ENCODE measurements around the gene DAGLB. TPM values are rescaled to one million over a fixed set of nuclear protein-coding genes. Genes with fewer than 3 reads are reported as not detected.
A peak's percentile ranks its signal among the peaks of the same experiment; 100 is the strongest.
"Not testable (repeated sequence)": the region's sequence is repeated elsewhere in the genome, so short reads cannot be mapped to it uniquely, and the experiment has no call there.

Gene DAGLB
- polyA plus RNA-seq, 1 experiment: 25.3 TPM

DNA sequence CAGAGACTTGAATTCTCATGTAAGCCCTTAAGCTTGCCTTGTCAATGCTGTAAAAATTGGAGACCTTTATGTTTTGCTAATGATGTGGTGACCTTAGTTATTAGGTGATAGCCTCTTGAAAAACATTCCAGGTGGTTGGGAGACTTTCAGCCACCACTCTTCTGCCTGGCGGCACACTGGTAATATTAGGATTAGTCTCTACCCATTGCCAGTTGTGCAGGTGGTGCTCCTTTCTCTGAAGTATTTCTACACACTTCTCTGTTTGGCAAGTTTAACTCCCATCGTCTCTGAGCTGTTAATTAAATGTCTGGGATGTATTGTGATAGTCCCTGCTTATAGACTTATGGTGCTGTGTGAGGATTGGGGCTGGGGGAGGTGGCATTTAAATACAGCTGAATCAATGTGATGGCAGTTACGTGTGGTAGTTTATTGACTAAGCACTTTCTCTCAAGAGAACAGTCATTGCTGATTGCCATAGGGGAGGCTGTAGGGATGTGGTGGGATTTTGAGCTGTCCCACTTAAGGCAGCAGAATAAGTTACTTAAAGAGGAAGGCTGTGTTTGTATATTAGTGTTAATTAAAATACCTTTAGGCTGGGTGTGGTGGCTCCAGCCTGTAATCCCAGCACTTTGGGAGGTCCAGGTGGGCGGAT is 61.7 kb downstream of the DAGLB start:
- Histone ChIP-seq H3K27ac (ENCODE audit: low read depth, low read length) (peak overlapping the region; percentile 75), H3K27me3 (ENCODE audit: control insufficient read depth, insufficient read depth, low read length) (no peaks in the 10 kb centered on the region), H3K9me3 (ENCODE audit: control insufficient read depth, insufficient read depth, low read length) (no peaks in the 10 kb centered on the region), H3K4me3 (ENCODE audit: low read depth, low read length) (no peak overlapping the region)
- TF ChIP-seq, protein P1, sequence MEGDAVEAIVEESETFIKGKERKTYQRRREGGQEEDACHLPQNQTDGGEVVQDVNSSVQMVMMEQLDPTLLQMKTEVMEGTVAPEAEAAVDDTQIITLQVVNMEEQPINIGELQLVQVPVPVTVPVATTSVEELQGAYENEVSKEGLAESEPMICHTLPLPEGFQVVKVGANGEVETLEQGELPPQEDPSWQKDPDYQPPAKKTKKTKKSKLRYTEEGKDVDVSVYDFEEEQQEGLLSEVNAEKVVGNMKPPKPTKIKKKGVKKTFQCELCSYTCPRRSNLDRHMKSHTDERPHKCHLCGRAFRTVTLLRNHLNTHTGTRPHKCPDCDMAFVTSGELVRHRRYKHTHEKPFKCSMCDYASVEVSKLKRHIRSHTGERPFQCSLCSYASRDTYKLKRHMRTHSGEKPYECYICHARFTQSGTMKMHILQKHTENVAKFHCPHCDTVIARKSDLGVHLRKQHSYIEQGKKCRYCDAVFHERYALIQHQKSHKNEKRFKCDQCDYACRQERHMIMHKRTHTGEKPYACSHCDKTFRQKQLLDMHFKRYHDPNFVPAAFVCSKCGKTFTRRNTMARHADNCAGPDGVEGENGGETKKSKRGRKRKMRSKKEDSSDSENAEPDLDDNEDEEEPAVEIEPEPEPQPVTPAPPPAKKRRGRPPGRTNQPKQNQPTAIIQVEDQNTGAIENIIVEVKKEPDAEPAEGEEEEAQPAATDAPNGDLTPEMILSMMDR (IDR thresholded peaks at IDR 0.05; ENCODE audit: low read depth, low read length): no peak
- POLR2A ChIA-PET: no interaction called here
- CTCF ChIA-PET: interaction anchor here (0.6 kb wide), 1 partner anchor 27 kb away, joined by 4 read pairs; no protein-coding TSS in a partner anchor
- no peak for DNase-seq (ENCODE audit: low read depth, low spot score)

- H3K4me3 ChIP-seq (ENCODE audit: low read depth, low read length): no peak overlapping the region
- H3K27ac ChIP-seq (ENCODE audit: low read depth, low read length): peak overlapping the region; percentile 75
- POLR2A ChIA-PET: interaction anchor here (0.5 to 0.9 kb wide), 2 partner anchors 63 to 486 kb away, joined by 3 read pairs; partner anchors contain the start of gene DAGLB
- peak; percentile 86 for DNase-seq (ENCODE audit: low read depth, low spot score)
- TF ChIP-seq, protein P1 (IDR thresholded peaks at IDR 0.05; ENCODE audit: low read depth, low read length): no peak
- no peaks in the 10 kb centered on the region for H3K27me3 ChIP-seq (ENCODE audit: control insufficient read depth, insufficient read depth, low read length)
- CTCF ChIA-PET: interaction anchor here (0.6 to 1.1 kb wide), 2 partner anchors 28 to 388 kb away, joined by 3 to 4 read pairs; no protein-coding TSS in a partner anchor
- no peaks in the 10 kb centered on the region for H3K9me3 ChIP-seq (ENCODE audit: control insufficient read depth, insufficient read depth, low read length)
These were observed 62.5 kb downstream of the DAGLB start for GRCh38 chr7:6385110-6385781.

- CTCF ChIA-PET: interaction anchor here (1.1 kb wide), 1 partner anchor 387 kb away, joined by 3 read pairs; no protein-coding TSS in a partner anchor
- Histone ChIP-seq H3K27me3 (ENCODE audit: control insufficient read depth, insufficient read depth, low read length) (no peaks in the 10 kb centered on the region), H3K27ac (ENCODE audit: low read depth, low read length) (peak overlapping the region; percentile 66), H3K4me3 (ENCODE audit: low read depth, low read length) (no peak overlapping the region), H3K9me3 (ENCODE audit: control insufficient read depth, insufficient read depth, low read length) (no peaks in the 10 kb centered on the region)
- TF ChIP-seq, protein P1 (IDR thresholded peaks at IDR 0.05; ENCODE audit: low read depth, low read length): no peak
- no peak for DNase-seq (ENCODE audit: low read depth, low spot score)
- POLR2A ChIA-PET: no interaction called here
These were observed 63.4 kb downstream of the DAGLB start for GRCh38 chr7:6384327-6384726.

- H3K9me3 ChIP-seq (ENCODE audit: control insufficient read depth, insufficient read depth, low read length): no peaks in the 10 kb centered on the region
- TF ChIP-seq, protein P1 (IDR thresholded peaks at IDR 0.05; ENCODE audit: low read depth, low read length): no peak
- H3K27ac ChIP-seq (ENCODE audit: low read depth, low read length): no peak overlapping the region
- no peak for DNase-seq (ENCODE audit: low read depth, low spot score)
- H3K27me3 ChIP-seq (ENCODE audit: control insufficient read depth, insufficient read depth, low read length): no peaks in the 10 kb centered on the region
- CTCF ChIA-PET: interaction anchor here (0.7 kb wide), 1 partner anchor 33 kb away, joined by 5 read pairs; no protein-coding TSS in a partner anchor
- POLR2A ChIA-PET: no interaction called here
- no peak overlapping the region for H3K4me3 ChIP-seq (ENCODE audit: low read depth, low read length)
These were observed 64.9 kb downstream of the DAGLB start for GRCh38 chr7:6382817-6383216.

- H3K4me3 ChIP-seq (ENCODE audit: low read depth, low read length); CTCF ChIA-PET; H3K9me3 ChIP-seq (ENCODE audit: control insufficient read depth, insufficient read depth, low read length); DNase-seq (ENCODE audit: low read depth, low spot score); H3K27me3 ChIP-seq (ENCODE audit: control insufficient read depth, insufficient read depth, low read length); H3K27ac ChIP-seq (ENCODE audit: low read depth, low read length): not testable (repeated sequence)
- POLR2A ChIA-PET: interaction anchor here (0.7 kb wide), 1 partner anchor 184 kb away, joined by 8 read pairs; no protein-coding TSS in a partner anchor
These were observed 65.9 kb downstream of the DAGLB start for GRCh38 chr7:6381846-6382245.
